Measurements from ENCODE around the gene MINDY4.

Gene MINDY4

DNA sequence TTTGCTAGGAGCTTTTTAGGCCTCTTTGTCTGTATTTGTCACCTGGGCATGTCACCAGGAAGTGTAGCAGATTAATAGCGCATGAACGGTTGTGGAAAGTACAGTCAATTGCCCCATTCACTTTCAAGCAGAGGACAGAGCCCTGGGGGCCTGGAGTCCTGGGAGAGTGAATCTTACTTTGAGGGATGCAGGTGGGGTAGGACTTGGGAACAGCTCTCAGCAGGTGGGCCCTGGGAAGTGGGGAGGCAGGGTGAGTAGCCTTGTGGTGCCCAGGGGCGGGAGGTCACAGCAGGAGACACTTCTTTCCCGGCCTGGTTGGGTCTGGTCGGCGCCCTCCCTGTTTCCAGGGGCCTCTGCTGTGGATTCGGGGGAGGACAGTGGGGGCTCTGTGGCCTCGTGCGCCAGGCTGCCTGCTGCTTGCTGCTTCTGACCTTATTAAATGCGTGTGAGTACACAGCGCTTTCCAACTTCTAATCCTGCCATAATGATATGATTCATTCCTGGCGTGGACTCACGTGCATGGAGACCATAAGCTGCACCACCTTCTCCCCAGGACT, 88.8 kb downstream of the MINDY4 start:
- FAIRE-seq = no peak

DNA sequence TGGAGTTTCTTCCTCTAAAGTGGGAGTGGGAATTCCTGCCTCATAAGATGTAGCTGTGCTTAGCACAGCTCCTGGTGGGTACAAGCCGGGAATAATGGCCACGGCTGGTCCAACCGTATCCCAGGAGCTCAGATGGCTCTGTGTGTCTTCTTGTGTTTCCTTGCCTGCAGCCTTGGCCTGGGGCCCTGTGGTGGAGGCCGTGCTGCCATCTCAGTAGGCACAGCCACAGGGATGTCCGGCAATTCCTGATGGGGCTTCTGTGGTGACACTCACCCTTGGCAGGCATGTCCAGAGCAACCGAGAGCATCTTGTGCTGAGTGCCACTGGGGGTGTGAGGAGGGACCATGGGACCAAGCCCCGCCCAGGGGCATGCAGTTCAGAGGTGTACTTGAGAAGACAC, 90.4 kb downstream of the MINDY4 start:
- FAIRE-seq = no peak

DNA sequence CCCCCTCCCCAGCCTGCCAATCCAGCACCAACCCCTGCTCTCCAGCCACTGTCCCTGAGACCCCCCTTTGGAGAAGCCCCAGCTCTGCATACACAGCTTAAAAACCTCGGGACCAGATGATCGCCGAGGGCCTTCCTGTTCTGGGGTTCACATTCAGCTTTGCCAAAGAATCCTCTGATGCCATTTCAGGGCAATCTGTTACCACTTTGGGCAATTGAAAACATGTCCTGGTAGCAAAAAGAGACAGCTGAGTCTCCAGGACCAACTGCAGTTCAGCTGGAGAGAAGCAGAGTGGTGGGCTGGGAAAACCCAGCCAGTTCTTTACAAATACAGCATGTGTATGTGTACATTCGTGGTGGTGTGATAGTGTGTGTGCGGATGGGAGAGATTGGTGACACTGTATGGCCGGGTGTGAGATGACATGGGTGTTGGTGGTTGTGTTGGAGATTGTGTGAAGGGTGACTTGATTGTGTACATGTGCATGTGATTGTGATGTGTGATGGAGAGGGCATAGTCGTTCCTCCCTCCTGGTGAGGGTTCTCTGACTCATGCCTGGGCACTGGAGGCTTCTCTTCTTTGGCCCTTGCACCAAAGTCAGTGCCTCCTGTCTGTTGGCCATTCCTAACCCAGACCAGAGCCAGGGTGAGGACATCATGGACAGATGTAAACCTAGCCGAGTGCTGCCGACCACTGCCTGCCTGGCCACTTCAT, 91.9 kb downstream of the MINDY4 start:
- FAIRE-seq = no peak

DNA sequence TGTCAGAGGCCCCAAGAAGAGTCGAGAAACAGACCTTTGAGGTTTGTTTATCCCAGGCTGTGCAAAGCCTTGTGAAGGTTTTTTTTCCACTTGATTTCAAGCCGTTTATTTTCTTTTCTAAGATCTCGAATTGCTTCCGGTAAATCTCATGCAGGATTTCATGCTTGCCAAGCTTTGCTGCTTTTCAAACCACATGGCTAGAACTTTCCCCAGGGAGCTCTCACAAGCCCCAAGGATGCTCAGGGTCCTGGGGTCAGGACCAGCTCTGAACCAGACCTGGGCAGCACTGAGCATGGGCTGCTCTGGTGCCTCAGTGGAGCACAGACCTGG, 92.5 kb downstream of the MINDY4 start:
- FAIRE-seq = no peak

DNA sequence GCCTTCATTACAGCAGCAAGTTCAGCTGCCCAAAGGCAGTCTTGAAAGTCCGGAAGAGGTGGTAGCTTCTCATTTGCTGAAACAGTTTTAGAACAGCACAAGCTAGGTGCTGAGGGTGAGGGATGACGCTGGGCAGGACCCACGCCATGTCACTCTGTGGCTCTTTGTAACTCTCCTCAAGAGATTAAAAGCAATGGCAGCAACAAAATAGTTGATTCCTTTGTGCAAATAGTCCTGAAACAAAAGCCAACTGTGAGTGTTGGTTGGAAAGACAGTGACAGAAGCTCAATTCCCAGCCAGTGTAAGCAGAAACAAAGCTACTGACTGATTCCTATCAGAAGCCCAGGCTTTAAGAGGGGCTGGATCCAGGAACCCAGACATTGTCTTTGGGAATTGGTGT, 92.9 kb downstream of the MINDY4 start:
- no peak for FAIRE-seq

DNA sequence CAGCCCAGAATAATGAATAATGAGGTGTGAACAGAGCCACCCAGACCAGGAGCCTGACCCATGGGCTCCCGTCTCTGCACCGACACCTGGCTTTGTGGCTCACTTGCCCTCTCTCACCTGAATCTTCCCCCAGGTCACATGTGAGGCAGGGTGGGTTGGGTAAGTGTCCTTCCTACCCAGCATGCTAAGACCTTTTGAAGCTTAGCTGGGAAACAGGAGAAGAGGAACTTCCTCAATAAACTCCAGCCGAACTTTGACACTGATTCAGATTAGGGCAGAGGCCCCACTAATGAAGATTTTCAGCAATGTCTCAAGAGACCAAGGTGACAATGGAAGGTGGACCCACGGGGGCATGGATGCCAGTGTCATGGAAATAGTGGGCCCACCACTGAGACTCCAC, 93.9 kb downstream of the MINDY4 start:
- no peak for FAIRE-seq

DNA sequence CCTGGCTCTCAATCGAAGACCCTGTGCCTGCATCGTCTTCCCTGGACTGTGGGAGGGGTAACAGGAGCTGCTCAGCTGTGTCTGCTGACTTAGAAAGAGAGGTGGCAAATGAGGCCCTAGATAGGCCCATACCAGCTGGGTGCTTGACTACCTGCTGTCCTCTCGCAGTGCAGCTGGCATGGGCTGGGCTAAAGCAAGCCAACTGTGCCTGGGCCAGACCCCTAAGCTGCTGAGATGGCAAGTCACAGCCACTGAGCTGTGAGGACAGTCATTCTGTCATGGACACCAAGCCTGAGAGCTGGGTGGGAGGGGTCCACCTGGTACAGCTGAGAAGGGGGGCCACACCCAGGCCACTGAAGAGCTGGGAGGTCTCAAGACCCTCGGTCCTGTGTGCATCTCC, 94.6 kb downstream of the MINDY4 start:
- FAIRE-seq = no peak

DNA sequence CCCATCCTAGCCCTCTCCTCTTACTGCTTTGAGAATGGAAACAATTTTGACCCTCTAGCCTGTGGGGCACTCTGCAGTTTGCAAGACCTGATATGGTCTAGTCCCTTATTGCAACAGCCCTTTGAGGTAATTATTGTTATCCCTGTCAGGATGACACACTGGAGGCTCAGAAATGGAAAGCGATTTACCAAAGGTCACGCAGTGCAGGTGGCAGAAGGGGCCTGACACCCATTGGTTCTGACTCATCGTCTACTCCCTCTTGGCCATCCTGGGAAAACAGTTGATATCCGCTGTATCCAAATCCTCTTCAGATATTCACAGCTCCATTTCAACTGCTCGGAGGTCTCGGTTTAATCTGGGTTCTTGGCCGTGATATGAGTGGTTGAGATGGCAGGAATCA, 95.7 kb downstream of the MINDY4 start:
- FAIRE-seq = no peak

DNA sequence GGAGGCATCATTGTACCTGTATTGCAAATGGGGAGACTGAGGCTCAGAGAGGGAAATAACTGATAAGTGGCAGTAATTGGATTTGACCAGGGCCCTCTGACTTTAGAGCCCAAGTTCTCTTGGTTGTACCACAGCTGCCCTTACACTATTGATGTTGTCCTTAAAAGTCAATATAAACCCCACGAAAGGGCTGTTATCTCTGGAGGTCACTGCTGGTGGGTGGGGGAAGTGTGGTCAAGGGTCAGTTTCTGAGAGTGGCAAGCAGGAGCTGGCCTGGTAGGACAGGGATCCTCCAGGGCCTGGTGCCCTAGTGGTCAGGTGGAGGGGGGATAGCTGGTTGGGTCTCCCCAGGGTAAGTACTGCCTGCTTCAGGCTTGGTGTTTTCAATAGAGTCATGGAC, 96.3 kb downstream of the MINDY4 start:
- no peak for FAIRE-seq

DNA sequence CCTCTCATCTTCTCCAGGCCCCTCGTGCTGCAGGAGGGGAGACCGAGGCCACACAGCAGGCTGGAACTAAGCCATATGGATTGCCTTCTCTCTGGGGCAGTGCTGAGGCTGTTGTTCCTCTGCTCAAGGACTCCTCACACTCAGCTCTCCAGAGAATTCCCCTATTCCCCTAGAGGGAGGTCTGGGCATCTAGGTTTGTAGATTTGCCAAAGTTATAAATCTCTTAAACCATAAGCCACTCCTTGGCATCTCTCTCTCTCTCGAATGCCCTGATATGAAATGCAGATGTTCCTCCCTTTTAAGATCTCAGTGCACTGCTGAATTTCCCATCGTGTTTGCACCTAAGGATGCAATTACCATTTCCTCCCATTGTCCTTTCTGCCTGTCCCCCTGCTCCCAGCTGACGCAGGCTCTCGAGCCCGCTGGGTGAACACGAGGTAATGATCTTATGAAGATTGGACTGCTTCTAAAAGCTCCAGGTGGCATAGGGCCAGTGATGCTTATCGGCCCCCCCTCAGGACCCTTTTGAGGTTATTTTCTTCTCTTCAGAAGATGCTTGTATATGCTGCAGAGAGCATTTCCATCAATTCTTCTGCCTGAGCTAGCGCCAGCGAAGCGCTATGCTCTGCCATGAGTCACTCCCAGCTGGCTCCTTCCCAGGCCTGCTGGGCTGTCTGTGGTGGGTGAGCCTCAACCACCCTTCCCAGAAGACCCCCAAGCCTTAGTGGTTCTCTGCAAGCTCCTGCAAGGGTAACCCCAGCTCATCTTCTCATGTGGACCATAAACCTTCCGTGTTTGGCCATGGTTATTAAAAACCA, 98.8 kb downstream of the MINDY4 start:
- no peak for FAIRE-seq

DNA sequence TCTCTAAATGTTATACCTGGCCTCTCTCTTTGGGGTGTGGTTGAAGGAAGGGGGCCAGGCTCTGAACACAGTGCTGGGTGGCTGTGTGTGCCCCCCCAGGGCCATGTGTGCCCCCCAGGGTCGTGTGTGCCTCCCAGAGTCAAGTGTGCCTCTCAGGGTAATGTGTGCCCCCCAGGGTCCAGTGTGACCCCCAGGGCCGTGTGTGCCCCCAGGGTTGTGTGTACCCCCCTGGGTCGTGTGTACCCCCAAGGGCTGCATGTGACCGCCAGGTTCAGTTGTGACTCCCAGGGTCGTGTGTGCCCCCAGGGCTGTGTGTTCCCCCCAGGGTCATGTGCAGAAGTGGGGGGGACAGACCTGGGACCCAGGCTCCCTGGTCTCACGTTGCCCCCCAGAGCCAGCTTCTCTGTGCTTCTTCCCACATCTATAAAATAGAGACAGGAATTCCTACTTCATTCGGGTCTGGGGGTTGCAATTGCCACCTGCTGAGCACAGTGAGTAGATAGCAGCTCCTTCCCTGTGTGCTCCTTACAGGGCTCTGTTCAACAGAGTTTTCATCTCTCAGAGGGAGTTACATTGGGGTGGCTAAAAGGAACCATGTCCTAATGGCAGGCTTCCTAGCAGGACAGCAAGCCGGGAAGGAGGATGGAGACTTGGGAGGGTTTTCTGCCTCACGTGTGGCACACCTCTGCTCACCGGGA, 99.8 kb downstream of the MINDY4 start:
- no peak for FAIRE-seq

DNA sequence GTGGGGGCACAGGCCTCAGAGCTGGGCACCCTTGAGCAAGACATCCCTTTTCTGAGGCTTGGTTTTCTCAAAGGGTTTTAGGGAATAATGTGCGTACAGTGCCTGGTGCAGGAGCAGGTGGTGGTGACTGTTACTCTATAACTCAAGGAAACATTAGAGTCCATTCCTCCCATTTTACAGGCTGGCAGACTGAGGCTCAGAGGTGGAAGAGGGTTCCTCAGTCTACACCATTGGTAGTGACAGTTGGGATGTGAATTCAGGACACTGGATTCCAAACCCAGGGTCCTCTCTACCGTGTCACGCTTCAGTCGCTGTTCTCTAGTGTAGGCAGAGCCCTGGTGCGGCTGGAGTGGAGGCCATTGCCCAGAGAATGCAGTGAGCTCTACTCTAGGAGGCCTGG, 100.4 kb downstream of the MINDY4 start:
- no peak for FAIRE-seq

DNA sequence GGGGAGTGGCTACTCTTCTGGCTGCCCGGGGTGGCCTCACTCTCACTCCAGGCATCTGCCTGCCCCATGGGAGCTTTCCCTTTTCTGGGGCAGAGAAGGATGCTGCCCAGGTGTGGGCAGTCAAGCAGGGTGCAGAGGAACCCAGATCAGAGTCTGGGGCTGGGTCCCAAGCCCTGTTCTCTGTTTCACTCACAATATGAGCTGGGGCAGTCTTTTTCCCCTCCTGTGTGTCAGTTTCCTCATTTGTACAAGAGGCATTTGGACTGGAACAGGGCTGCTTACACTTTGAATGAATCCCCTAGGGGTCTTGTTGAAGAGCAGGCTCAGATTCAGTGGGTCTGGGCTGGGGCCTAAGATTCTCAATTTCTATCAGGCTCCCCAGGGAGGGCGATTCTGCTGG, 102.0 kb downstream of the MINDY4 start:
- FAIRE-seq = no peak

DNA sequence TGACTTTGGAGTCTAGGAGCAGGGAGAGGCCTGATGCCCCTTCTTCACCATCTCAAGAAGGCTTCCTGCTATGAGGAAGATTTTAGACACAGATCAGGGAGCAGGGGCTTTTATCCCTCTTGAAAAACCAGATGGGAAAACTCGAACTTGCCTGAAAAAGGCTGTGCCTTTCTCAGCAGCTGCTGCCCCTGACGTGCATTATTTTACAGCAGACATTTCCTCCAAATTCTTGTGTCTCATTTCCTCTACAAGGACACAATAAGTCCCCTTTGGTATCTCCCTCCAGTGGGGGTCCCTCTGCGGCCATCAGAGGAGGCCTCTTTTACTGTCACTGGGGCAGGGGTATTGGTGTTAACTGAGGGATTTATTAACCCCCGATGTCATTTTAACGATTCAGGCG, 102.4 kb downstream of the MINDY4 start:
- FAIRE-seq = no peak

DNA sequence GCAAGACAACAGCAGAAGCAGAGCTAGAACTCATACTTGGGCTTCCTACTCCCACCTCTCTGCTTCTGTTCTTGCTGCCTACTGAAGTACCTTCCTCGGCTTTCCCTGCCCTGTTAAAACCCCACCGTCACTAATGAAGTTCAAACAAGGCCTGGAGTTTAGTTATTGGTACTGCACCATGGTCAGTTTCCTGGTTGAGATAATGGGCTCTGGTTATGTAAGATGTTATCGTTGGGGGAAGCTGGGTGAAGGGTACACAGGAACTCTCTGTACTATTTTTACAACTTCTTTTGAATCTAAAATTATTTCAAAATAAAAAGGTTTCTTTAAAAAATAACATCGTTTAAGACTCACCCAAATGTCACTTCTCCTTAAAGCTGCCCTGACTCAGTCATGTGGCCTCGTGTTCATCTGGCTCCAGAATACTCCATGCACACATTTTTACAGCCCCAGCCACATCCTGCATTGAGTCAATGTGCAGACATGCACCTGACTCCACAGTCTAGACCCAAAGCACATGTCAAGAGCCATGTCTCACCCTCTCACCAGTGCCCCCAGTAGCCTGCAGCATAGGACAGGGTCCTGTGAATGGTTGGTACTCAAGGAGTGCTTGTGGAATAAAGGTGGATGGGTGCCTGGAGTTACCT, 103.6 kb downstream of the MINDY4 start:
- FAIRE-seq = no peak

DNA sequence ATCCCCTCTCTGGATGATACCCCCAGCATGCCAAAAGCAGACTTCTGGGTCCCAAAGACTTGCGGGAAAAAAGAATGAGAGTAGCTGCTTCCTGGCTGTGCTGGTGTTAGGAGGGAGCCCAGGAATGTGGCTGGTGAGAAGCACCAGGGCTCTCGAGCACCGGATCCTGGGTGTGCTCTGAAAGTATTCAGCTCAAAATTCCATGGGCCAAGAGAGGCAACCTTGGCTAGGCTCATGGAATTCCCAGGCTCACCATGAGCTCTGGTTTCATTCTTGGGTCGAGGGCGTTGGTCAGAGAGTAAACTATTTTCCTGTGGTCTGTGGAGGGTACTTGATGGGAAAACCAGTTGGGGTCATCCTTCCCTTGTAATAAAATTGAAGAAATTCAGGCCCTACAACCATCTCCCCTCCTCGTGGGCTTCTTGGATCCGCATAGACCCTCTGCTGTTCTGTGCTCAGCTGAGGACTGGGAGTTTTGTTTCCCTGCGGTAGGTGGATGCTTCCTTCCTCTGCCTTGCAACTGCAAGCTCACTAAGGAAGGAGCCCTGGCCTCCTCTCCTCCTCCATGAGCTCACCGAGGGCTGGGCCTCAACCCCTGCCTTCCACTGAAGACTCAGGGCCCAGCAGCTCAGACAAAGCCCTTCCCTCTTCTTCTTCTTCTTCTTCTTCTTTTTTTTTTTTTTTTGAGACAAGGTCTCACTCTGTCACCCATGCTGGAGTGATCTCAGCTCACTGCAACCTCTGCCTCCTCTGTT, 106.0 kb downstream of the MINDY4 start:
- no peak for FAIRE-seq

DNA sequence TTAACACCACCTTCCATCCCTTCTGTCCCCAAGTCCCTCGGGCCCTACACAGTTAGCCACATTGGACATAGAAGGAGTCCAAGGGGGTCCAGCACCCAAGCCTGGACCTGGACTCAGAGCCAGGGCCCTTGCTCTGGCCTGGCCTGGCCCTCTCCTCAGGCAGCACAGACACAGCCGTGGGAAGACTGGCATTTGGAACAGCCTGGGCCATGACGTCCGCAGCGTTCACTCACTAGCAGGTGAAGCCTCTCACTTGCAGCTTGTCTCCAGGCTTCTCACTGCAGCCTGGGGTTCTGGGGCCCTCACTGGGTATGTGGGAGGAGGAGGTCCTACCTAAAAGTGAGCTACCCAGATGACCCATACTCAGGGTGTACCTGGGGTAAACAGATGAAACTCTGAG, 106.8 kb downstream of the MINDY4 start:
- FAIRE-seq = no peak

DNA sequence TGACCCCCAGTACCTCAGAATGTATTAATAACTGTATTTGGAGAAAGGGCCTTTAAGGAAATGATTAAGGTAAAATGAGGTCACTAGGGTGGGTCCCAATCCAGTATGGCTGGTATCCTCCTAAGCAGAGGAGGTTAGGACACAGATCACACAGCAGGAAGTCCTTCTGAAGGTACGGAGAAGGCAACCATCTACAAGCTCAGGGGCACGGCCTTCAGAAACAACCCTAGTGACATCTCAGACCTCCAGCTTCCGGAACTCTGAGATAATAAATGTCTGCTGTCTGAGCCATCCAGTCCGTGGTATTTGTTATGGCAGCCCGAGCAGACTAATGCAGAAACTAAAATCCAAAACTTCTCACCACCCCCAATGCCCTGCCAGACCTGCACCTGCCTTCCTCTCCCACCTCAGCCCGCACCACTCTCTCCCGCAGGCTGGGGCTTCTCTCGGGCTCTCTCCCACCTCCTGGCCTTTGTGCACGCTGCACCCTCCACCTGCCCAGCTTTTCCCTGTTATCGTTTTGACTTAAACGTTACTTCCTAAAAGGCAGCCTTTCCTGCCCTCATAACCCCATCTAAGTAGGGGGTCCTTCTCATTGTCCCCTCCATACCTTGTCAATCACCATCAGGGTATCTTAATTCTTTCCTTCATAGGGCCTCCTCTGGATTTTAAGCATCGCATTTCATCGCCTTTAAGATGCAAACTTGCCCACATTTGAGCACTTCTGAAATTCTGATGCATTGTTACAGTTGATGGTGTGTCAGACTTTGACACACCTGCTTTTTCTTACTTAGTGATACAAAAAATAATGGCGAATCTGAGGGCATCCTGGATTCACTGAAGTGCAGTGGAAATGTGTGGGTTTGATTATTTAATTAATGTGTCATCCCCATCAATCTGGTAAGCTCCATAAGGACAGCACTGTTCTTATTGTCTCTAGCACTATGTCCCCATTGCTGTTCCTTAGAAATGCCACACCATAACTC, 108.2 kb downstream of the MINDY4 start:
- no peak for FAIRE-seq

DNA sequence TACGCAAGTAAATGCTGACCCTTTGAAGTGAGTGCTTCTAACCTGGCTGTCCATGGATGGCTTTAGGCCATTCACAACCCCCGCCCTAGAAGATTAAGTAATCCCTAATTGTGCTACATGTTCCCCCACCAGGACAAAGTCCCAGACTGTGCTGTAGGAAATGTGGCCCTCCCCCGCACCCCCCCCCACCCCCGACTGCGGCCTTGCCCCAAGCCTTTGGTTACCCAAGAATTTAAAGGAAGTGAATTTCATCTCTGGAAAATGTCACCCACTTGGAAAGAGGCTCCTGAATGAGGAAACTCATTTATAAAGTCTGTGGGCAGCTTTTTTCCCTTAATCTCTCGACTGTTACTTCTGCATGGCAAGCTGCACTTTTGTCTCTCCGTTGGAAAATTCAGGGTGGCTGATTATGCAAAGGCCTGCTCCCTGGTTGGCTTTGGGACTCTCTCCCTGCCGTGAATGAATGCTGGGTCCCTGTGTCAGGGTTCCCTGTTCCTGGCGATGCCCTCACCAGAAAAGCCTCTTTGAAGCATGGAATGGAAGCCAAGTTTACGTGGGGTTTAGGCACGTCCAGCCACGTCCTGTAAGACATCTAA, 109.0 kb downstream of the MINDY4 start:
- no peak for FAIRE-seq

DNA sequence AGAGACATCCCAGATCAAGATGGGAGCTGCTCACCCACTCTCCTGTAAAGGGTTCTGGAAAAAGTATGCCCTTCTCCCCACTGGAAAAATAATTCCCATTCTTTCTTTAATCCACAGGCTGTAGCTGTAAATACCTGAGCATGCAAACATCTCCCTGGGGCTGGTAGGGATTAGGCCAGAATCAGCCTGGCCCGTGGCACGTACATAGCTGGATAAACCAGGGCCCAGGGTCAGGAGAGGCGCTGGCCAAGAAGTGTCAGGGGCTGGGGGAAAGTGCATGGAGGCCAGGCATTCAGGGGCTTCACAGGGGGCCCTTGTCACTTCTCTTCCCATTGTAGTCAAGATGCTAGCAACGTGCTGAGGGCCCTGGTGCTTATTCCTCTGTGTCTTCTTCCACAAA, 109.7 kb downstream of the MINDY4 start:
- no peak for FAIRE-seq

DNA sequence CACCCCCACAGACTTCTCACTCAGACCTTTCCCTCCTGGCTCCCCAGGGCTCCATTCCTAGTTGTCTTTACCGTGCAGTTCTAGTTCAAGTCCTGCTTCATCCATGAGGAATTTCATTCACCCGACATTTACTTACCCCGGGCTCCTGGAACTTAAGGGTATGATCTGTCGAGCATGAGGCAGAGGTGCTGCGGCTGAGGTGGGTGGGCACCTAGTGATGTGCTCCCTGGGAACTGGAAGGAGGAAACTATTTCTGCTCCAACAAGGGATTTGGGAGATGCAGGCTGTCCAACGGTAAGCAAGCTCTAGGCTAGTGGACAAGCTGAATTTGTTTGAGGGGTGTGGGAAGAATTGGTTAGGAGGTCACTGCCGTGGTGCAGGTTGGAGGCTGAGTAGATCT, 110.2 kb downstream of the MINDY4 start:
- no peak for FAIRE-seq
